Sigmoid colon (tissue), 4 donors: ENCODE results near the gene TMEM9.

Source experiments
- EP300 ChIP-seq, 4 donors: sonication (generic); formaldehyde crosslinking; IDR thresholded peaks; one replicate each; pipeline ENCODE4 v1.6.1; 2017; ENCODE audit warnings: antibody characterized with exemption in 4 of 4
- POLR2A ChIP-seq, 2 donors: fragments of 450-650 bp; IDR thresholded peaks; one replicate each; pipeline ENCODE4 v1.6.1; 2016; ENCODE audit warnings: antibody characterized with exemption in 2 of 2, mild to moderate bottlenecking in 2 of 2, moderate library complexity in 2 of 2
- POLR2AphosphoS5 ChIP-seq, 4 donors: sonication (generic); formaldehyde crosslinking; IDR thresholded peaks; one replicate each; pipeline ENCODE4 v1.6.1; 2017; ENCODE audit warnings: antibody characterized with exemption in 4 of 4
- TF ChIP-seq, protein P1 (sequence below), 4 experiments: fragments of 450-650 bp in 3 of 4; fragments of 200-600 bp in 1 of 4; IDR thresholded peaks; one replicate each; pipeline ENCODE4 v1.5.1; 2016 to 2019; ENCODE audit warnings: antibody characterized with exemption in 4 of 4, mild to moderate bottlenecking in 3 of 4, moderate library complexity in 2 of 4

DNA sequence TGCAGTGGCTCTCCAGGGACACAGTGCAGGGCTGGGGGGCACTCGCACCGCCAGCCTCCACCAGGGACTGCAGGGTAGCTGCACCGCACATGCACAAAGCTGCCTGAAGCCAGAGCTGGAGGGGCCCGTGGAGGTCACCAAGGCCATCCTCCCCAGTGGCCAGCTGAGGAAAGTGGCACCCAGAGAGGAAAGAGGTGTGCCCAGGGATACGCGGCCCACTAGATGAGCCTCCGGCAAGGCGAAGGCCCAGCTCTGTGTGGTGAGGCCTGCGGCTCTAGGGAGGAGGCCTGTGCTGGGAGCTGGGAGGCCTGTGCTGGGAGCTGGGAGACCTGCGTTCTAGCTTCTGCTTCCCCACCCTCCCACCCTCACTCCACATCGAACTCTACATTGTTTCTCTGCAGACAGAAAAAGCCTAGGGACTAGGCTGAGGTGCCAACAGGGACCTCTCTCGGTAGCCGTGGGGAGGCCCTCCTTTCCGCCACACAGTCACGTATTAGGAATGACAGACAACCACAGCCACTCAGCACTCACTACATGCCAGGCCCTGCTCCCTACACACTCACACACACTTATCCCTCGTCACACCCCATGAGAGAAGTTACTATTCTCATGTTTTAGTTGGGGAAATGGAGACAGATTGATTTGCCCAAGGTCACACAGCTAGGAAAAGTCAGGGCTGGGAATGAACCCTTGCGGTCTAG lies 26.4 kb downstream of the TMEM9 start:
- TF ChIP-seq, protein P1, sequence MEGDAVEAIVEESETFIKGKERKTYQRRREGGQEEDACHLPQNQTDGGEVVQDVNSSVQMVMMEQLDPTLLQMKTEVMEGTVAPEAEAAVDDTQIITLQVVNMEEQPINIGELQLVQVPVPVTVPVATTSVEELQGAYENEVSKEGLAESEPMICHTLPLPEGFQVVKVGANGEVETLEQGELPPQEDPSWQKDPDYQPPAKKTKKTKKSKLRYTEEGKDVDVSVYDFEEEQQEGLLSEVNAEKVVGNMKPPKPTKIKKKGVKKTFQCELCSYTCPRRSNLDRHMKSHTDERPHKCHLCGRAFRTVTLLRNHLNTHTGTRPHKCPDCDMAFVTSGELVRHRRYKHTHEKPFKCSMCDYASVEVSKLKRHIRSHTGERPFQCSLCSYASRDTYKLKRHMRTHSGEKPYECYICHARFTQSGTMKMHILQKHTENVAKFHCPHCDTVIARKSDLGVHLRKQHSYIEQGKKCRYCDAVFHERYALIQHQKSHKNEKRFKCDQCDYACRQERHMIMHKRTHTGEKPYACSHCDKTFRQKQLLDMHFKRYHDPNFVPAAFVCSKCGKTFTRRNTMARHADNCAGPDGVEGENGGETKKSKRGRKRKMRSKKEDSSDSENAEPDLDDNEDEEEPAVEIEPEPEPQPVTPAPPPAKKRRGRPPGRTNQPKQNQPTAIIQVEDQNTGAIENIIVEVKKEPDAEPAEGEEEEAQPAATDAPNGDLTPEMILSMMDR (IDR thresholded peaks at IDR 0.05): no peak
- TF ChIP-seq POLR2AphosphoS5 (IDR thresholded peaks at IDR 0.05) (no peak), POLR2A (IDR thresholded peaks at IDR 0.05) (no peak), EP300 (IDR thresholded peaks at IDR 0.05) (no peak)
